ENCODE measurements around the gene AVL9.
"Not testable (repeated sequence)": the region's sequence is repeated elsewhere in the genome, so short reads cannot be mapped to it uniquely, and the experiment has no call there.

The AVL9 gene

GRCh38 chr7:32583791-32584190 lies 88.5 kb downstream of the AVL9 start:
- no peak for DNase-seq (ENCODE audit: low read depth, low spot score)
- H3K4me1 ChIP-seq (ENCODE audit: control insufficient read depth, insufficient read depth, low read length), result peaks cover 6% of the 10 kb centered on the region
- no peak overlapping the region for H3K27ac ChIP-seq (ENCODE audit: low read length)
- H3K27me3 ChIP-seq (ENCODE audit: control insufficient read depth, insufficient read depth, low read length), result no peaks in the 10 kb centered on the region
- no peak overlapping the region for H3K4me3 ChIP-seq (ENCODE audit: low read length)
- WGBS (ENCODE audit: insufficient coverage, insufficient read length), result no CpG with 5 or more reads among the region's 4 CpGs
- H3K36me3 ChIP-seq (ENCODE audit: control insufficient read depth, insufficient read depth, low read length), result peaks cover 6% of the 10 kb centered on the region; the same call in 1 of the 2 replicates
- no peaks in the 10 kb centered on the region for H3K9me3 ChIP-seq (ENCODE audit: control insufficient read depth, insufficient read depth, low read length)

GRCh38 chr7:32586291-32587221 lies 91.3 kb downstream of the AVL9 start:
- Histone ChIP-seq H3K4me3 (ENCODE audit: low read length) (no peak overlapping the region), H3K4me1 (ENCODE audit: control insufficient read depth, insufficient read depth, low read length) (peaks cover 6% of the 10 kb centered on the region), H3K27ac (ENCODE audit: low read length) (no peak overlapping the region), H3K27me3 (ENCODE audit: control insufficient read depth, insufficient read depth, low read length) (no peaks in the 10 kb centered on the region), H3K9me3 (ENCODE audit: control insufficient read depth, insufficient read depth, low read length) (no peaks in the 10 kb centered on the region), H3K36me3 (ENCODE audit: control insufficient read depth, insufficient read depth, low read length) (peaks cover 3% of the 10 kb centered on the region; the same call in 1 of the 2 replicates)
- WGBS (ENCODE audit: insufficient coverage, insufficient read length), result no CpG with 5 or more reads among the region's 5 CpGs
- no peak for DNase-seq (ENCODE audit: low read depth, low spot score)

GRCh38 chr7:32587411-32587948 lies 92.2 kb downstream of the AVL9 start:
- peaks cover 6% of the 10 kb centered on the region for H3K4me1 ChIP-seq (ENCODE audit: control insufficient read depth, insufficient read depth, low read length)
- peaks cover 2% of the 10 kb centered on the region; the same call in 1 of the 2 replicates for H3K36me3 ChIP-seq (ENCODE audit: control insufficient read depth, insufficient read depth, low read length)
- no peak for DNase-seq (ENCODE audit: low read depth, low spot score)
- H3K27ac ChIP-seq (ENCODE audit: low read length), result no peak overlapping the region
- H3K9me3 ChIP-seq (ENCODE audit: control insufficient read depth, insufficient read depth, low read length), result no peaks in the 10 kb centered on the region
- no CpG with 5 or more reads among the region's 9 CpGs for WGBS (ENCODE audit: insufficient coverage, insufficient read length)
- H3K4me3 ChIP-seq (ENCODE audit: low read length), result no peak overlapping the region
- no peaks in the 10 kb centered on the region for H3K27me3 ChIP-seq (ENCODE audit: control insufficient read depth, insufficient read depth, low read length)

DNA sequence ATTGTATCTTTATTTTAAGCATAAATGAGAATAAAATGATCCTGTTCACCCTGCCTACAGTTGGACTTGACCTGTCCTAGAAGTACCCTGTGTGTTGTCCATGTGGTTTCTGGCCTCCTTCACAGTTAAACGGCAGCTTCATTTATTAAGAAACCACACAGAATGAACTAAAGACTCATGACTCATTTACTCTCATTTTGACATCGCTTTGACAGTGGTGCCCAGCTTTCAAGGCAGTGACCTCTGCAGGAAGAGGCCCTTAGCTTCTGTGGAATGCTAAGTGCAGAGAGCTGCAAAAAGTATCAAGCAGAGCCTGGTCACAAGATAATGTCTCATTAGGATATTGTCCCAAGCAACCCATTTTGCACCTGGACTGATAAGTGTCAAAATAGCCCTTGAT lies 93.4 kb downstream of the AVL9 start:
- H3K27me3 ChIP-seq (ENCODE audit: control insufficient read depth, insufficient read depth, low read length), result no peaks in the 10 kb centered on the region
- H3K27ac ChIP-seq (ENCODE audit: low read length), result no peak overlapping the region
- H3K4me3 ChIP-seq (ENCODE audit: low read length), result no peak overlapping the region
- no peak for DNase-seq (ENCODE audit: low read depth, low spot score)
- no CpG with 5 or more reads among the region's 2 CpGs for WGBS (ENCODE audit: insufficient coverage, insufficient read length)
- no peaks in the 10 kb centered on the region for H3K9me3 ChIP-seq (ENCODE audit: control insufficient read depth, insufficient read depth, low read length)
- peaks cover 6% of the 10 kb centered on the region for H3K4me1 ChIP-seq (ENCODE audit: control insufficient read depth, insufficient read depth, low read length)
- no peaks in the 10 kb centered on the region; the same call in 1 of the 2 replicates for H3K36me3 ChIP-seq (ENCODE audit: control insufficient read depth, insufficient read depth, low read length)

DNA sequence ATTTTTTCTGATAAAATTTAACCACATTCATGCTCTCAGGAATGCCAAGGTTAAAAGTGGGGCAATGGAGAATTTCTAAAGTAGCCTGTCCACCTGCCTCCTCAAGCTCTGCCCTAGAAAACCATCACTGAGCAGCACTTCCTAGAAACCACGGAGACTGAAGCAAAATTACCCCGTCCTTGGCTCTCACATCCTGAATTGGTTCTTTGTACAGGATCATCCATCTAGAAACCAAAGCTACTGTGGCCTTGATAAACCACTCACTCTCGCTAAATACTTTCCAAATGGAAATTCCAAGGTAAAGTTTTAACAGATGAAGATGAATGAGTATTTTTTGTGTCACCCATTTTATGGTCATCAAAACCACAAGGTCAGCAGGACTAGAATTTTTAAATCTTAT lies 96.6 kb downstream of the AVL9 start:
- Histone ChIP-seq H3K4me3 (ENCODE audit: low read length) (no peak overlapping the region), H3K27me3 (ENCODE audit: control insufficient read depth, insufficient read depth, low read length) (no peaks in the 10 kb centered on the region), H3K27ac (ENCODE audit: low read length) (no peak overlapping the region), H3K4me1 (ENCODE audit: control insufficient read depth, insufficient read depth, low read length) (no peaks in the 10 kb centered on the region), H3K9me3 (ENCODE audit: control insufficient read depth, insufficient read depth, low read length) (no peaks in the 10 kb centered on the region), H3K36me3 (ENCODE audit: control insufficient read depth, insufficient read depth, low read length) (no peaks in the 10 kb centered on the region)
- no CpG with 5 or more reads among the region's 3 CpGs for WGBS (ENCODE audit: insufficient coverage, insufficient read length)
- no peak for DNase-seq (ENCODE audit: low read depth, low spot score)

GRCh38 chr7:32592701-32593100 lies 97.4 kb downstream of the AVL9 start:
- DNase-seq (ENCODE audit: low read depth, low spot score), result no peak
- H3K27ac ChIP-seq (ENCODE audit: low read length), result no peak overlapping the region
- H3K4me1 ChIP-seq (ENCODE audit: control insufficient read depth, insufficient read depth, low read length), result no peaks in the 10 kb centered on the region
- no CpG with 5 or more reads among the region's 4 CpGs for WGBS (ENCODE audit: insufficient coverage, insufficient read length)
- H3K4me3 ChIP-seq (ENCODE audit: low read length), result no peak overlapping the region
- no peaks in the 10 kb centered on the region for H3K9me3 ChIP-seq (ENCODE audit: control insufficient read depth, insufficient read depth, low read length)
- H3K36me3 ChIP-seq (ENCODE audit: control insufficient read depth, insufficient read depth, low read length), result no peaks in the 10 kb centered on the region
- no peaks in the 10 kb centered on the region for H3K27me3 ChIP-seq (ENCODE audit: control insufficient read depth, insufficient read depth, low read length)

GRCh38 chr7:32594965-32595490 lies 99.7 kb downstream of the AVL9 start:
- no CpG with 5 or more reads among the region's 5 CpGs for WGBS (ENCODE audit: insufficient coverage, insufficient read length)

GRCh38 chr7:32601196-32601595 lies 105.9 kb downstream of the AVL9 start:
- no CpG with 5 or more reads among the region's 4 CpGs for WGBS (ENCODE audit: insufficient coverage, insufficient read length)
- not testable (repeated sequence) for H3K4me1 ChIP-seq (ENCODE audit: control insufficient read depth, insufficient read depth, low read length); H3K36me3 ChIP-seq (ENCODE audit: control insufficient read depth, insufficient read depth, low read length); H3K27me3 ChIP-seq (ENCODE audit: control insufficient read depth, insufficient read depth, low read length); H3K9me3 ChIP-seq (ENCODE audit: control insufficient read depth, insufficient read depth, low read length); H3K27ac ChIP-seq (ENCODE audit: low read length); H3K4me3 ChIP-seq (ENCODE audit: low read length); DNase-seq (ENCODE audit: low read depth, low spot score)

More at GRCh38 chr7:32594965-32595490, 99.7 kb downstream of the AVL9 start:
- Histone ChIP-seq H3K4me3 (ENCODE audit: low read length) (no peak overlapping the region), H3K27ac (ENCODE audit: low read length) (no peak overlapping the region), H3K27me3 (ENCODE audit: control insufficient read depth, insufficient read depth, low read length) (no peaks in the 10 kb centered on the region), H3K4me1 (ENCODE audit: control insufficient read depth, insufficient read depth, low read length) (no peaks in the 10 kb centered on the region), H3K36me3 (ENCODE audit: control insufficient read depth, insufficient read depth, low read length) (no peaks in the 10 kb centered on the region), H3K9me3 (ENCODE audit: control insufficient read depth, insufficient read depth, low read length) (no peaks in the 10 kb centered on the region)
- no peak for DNase-seq (ENCODE audit: low read depth, low spot score)

DNA sequence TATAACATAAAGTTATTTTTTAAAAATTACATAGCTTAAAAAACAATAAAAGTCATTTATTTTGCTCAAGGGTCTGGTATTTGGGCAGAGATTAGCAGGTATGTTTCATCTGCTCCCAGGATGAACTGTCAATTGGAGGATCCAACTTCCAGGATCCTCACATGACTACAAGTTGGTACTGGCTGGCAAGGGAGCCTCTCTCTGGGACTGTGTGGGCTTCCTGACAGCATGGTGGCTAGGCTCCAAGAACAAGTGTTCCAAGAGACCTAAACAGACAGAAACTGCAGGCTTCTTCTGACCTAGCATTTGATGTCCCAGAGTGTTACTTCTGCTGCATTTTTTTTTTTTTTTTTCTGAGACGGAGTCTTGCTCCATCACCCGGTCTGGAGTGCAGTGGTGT lies 107.2 kb downstream of the AVL9 start:
- no CpG with 5 or more reads among the region's 2 CpGs for WGBS (ENCODE audit: insufficient coverage, insufficient read length)
- no peak for DNase-seq (ENCODE audit: low read depth, low spot score)
- Histone ChIP-seq H3K4me1 (ENCODE audit: control insufficient read depth, insufficient read depth, low read length) (no peaks in the 10 kb centered on the region), H3K36me3 (ENCODE audit: control insufficient read depth, insufficient read depth, low read length) (no peaks in the 10 kb centered on the region), H3K4me3 (ENCODE audit: low read length) (no peak overlapping the region), H3K27ac (ENCODE audit: low read length) (no peak overlapping the region), H3K27me3 (ENCODE audit: control insufficient read depth, insufficient read depth, low read length) (no peaks in the 10 kb centered on the region), H3K9me3 (ENCODE audit: control insufficient read depth, insufficient read depth, low read length) (no peaks in the 10 kb centered on the region)

GRCh38 chr7:32603492-32603891 lies 108.2 kb downstream of the AVL9 start:
- H3K4me3 ChIP-seq (ENCODE audit: low read length); H3K27ac ChIP-seq (ENCODE audit: low read length); DNase-seq (ENCODE audit: low read depth, low spot score); H3K27me3 ChIP-seq (ENCODE audit: control insufficient read depth, insufficient read depth, low read length); H3K9me3 ChIP-seq (ENCODE audit: control insufficient read depth, insufficient read depth, low read length); H3K4me1 ChIP-seq (ENCODE audit: control insufficient read depth, insufficient read depth, low read length); H3K36me3 ChIP-seq (ENCODE audit: control insufficient read depth, insufficient read depth, low read length): not testable (repeated sequence)
- no CpG with 5 or more reads among the region's 3 CpGs for WGBS (ENCODE audit: insufficient coverage, insufficient read length)
